Endothelial cell of umbilical vein (primary cell): ENCODE measurements around the gene TOP2A. TPM values are rescaled to one million over a fixed set of nuclear protein-coding genes. Genes with fewer than 3 reads are reported as not detected.

ENCODE experiments used
- BruUV-seq: library from RNA; stranded (reverse); fragments of 400-500 nt; replicated peaks from 2 replicates; lab custom pipeline; 2021; lab: Mats Ljungman, UMichigan
- CTCF ChIA-PET: fragments of 300-600, 350-600 bp; sonication (Branson Sonifier 250); formaldehyde crosslinking; loops from one replicate; lab custom pipeline; 2021; ENCODE audit warnings: antibody characterized with exemption, inconsistent platforms; lab: Charles Lee
- POLR2A ChIA-PET: fragments of 300-600, 350-600 bp; sonication (Branson Sonifier 250); formaldehyde crosslinking; loops from one replicate; lab custom pipeline; 2021; ENCODE audit warnings: antibody characterized with exemption, inconsistent platforms; lab: Charles Lee
- DNase-seq: peaks from one replicate; pipeline ENCODE4 v3.0.0-alpha.2; 2011; ENCODE audit warnings: low read depth, low spot score
- FAIRE-seq: peaks from 2 replicates; lab custom pipeline; 2011; peaks lifted over from hg19 to GRCh38; lab: Jason Lieb, UNC
- H2AFZ ChIP-seq: 2 replicates; pipeline ENCODE4 v1.6.0; 2012; ENCODE audit warnings: low read depth, low read length, control low read depth, inconsistent platforms
- H3K27ac ChIP-seq: 2 replicates; pipeline ENCODE4 v1.5.1; 2011; ENCODE audit warnings: low read depth, mild to moderate bottlenecking, control low read depth, low read length, moderate library complexity; ENCODE audit not compliant: insufficient read depth
- H3K27me3 ChIP-seq, 2 experiments: 2 replicates each; pipeline versions ENCODE4 v1.6.0 to v1.6.1; 2011; ENCODE audit warnings: low read length in 2 of 2, mixed read lengths in 1 of 2; ENCODE audit not compliant: control insufficient read depth in 2 of 2, insufficient read depth in 2 of 2
- H3K36me3 ChIP-seq, 2 experiments: 2 replicates in 1 of 2; 3 replicates in 1 of 2; pipeline ENCODE4 v1.5.1; 2011; ENCODE audit warnings: low read length in 2 of 2, mild to moderate bottlenecking in 1 of 2, moderate library complexity in 1 of 2; ENCODE audit not compliant: control insufficient read depth in 2 of 2, insufficient read depth in 2 of 2; ENCODE audit errors: extremely low read depth in 1 of 2
- H3K4me1 ChIP-seq: 3 replicates; pipeline ENCODE4 v1.5.1; 2011; ENCODE audit warnings: mild to moderate bottlenecking, low read length; ENCODE audit not compliant: control insufficient read depth, insufficient read depth; ENCODE audit errors: extremely low read depth
- H3K4me2 ChIP-seq: 2 replicates; pipeline ENCODE4 v1.6.1; 2011; ENCODE audit warnings: low read length, control low read depth, mixed read lengths; ENCODE audit not compliant: insufficient read depth
- H3K4me3 ChIP-seq, 3 experiments: fragments of 200-600 bp in 1 of 3; sonication (generic), shearing (Covaris generic) in 1 of 3; replicated peaks in 1 of 3; 2 replicates each; pipeline ENCODE4 v1.5.1; 2011 to 2016; ENCODE audit warnings: control low read depth in 3 of 3, low read length in 3 of 3, mild to moderate bottlenecking in 2 of 3, inconsistent platforms in 1 of 3, low read depth in 1 of 3, moderate library complexity in 1 of 3; ENCODE audit not compliant: insufficient read depth in 1 of 3
- H3K79me2 ChIP-seq: 2 replicates; pipeline ENCODE4 v1.6.0; 2012; ENCODE audit warnings: low read length, inconsistent platforms; ENCODE audit not compliant: control insufficient read depth, insufficient read depth
- H3K9ac ChIP-seq: replicated peaks from 2 replicates; pipeline ENCODE3; 2011; ENCODE audit warnings: low read length, control low read depth; ENCODE audit not compliant: insufficient read depth; ENCODE audit errors: extremely low read depth
- H3K9me1 ChIP-seq: replicated peaks from 3 replicates; pipeline ENCODE4 v1.6.0; 2011; ENCODE audit warnings: mild to moderate bottlenecking, low read length; ENCODE audit not compliant: control insufficient read depth, insufficient read depth; ENCODE audit errors: extremely low read depth
- H3K9me3 ChIP-seq: replicated peaks from 2 replicates; pipeline ENCODE4 v1.5.1; 2012; ENCODE audit warnings: low read length, inconsistent platforms; ENCODE audit not compliant: control insufficient read depth, insufficient read depth
- H4K20me1 ChIP-seq: replicated peaks from 2 replicates; pipeline ENCODE3; 2011; ENCODE audit warnings: mild to moderate bottlenecking, low read length; ENCODE audit not compliant: control insufficient read depth, insufficient read depth; ENCODE audit errors: extremely low read depth
- CTCF ChIP-seq, 2 donors: IDR thresholded peaks; 1 replicate in 1 of 2; 2 replicates in 1 of 2; pipeline ENCODE4 v1.5.1; 2011; ENCODE audit warnings: low read length in 2 of 2, mild to moderate bottlenecking in 2 of 2, moderate library complexity in 2 of 2, control low read depth in 1 of 2, inconsistent platforms in 1 of 2, low read depth in 1 of 2; ENCODE audit not compliant: insufficient read depth in 1 of 2; ENCODE audit errors: extremely low read depth in 1 of 2
- EZH2 ChIP-seq: IDR thresholded peaks from 2 replicates; pipeline ENCODE4 v1.6.1; 2012; ENCODE audit warnings: borderline replicate concordance, low read depth, mild to moderate bottlenecking, moderate library complexity, low read length, inconsistent platforms; ENCODE audit not compliant: severe bottlenecking
- FOS ChIP-seq: IDR thresholded peaks from 2 replicates; pipeline ENCODE4 v1.6.1; 2011; ENCODE audit warnings: mild to moderate bottlenecking, low read length, moderate library complexity, borderline replicate concordance; ENCODE audit not compliant: insufficient read depth
- GATA2 ChIP-seq: IDR thresholded peaks from 2 replicates; pipeline ENCODE4 v1.7.0; 2011; ENCODE audit warnings: low read depth, mild to moderate bottlenecking, moderate library complexity, mixed read lengths, low read length; ENCODE audit not compliant: insufficient read length, insufficient read depth
- JUN ChIP-seq: IDR thresholded peaks from 2 replicates; pipeline ENCODE4 v1.6.1; 2011; ENCODE audit warnings: borderline replicate concordance, low read depth; ENCODE audit not compliant: insufficient read length, insufficient read depth
- MYC ChIP-seq: IDR thresholded peaks from one replicate; pipeline ENCODE4 v1.6.1; 2011; ENCODE audit warnings: mild to moderate bottlenecking, low read depth, low read length
- POLR2A ChIP-seq: IDR thresholded peaks from 2 replicates; pipeline ENCODE4 v1.6.1; 2012; ENCODE audit warnings: low read depth, mild to moderate bottlenecking, control low read depth, low read length
- POLR2AphosphoS5 ChIP-seq: IDR thresholded peaks from 2 replicates; pipeline ENCODE4 v1.6.1; 2012; ENCODE audit warnings: low read depth, mild to moderate bottlenecking, control low read depth, low read length, moderate library complexity; ENCODE audit not compliant: insufficient read depth
- dilution Hi-C: fragments of 300-500 bp; cut with MboI; formaldehyde crosslinking; loops from one replicate; pipeline ENCODE4 v1.15.0; 2019; ENCODE audit warnings: low sequenced_read_pairs; ENCODE audit not compliant: extremely low pct_ligation_motif_present
- intact Hi-C: fragments of 100-400 bp; cut with micrococcal nuclease; formaldehyde crosslinking; loops from one replicate; pipeline ENCODE4 v1.10.0; 2022
- polyA plus RNA-seq, 4 experiments: library from polyadenylated mRNA; depleted of rRNA in 3 of 4; stranded (reverse) in 3 of 4; unstranded in 1 of 4; fragments of >200 nt; gene quantifications; 2 replicates each; pipeline versions ENCODE4 v1.2.1 to v1.2.3, GENCODE V29; 2011 to 2012; ENCODE audit warnings: missing spikeins in 1 of 4
- total RNA-seq: library from RNA; stranded (reverse); gene quantifications from 2 replicates; pipeline ENCODE4 v1.2.3, GENCODE V29; 2021
- TF ChIP-seq, protein P1 (sequence below): IDR thresholded peaks from 2 replicates; pipeline ENCODE4 v1.6.1; 2011; ENCODE audit not compliant: insufficient read depth, insufficient read length

The TOP2A gene
- total and polyA plus RNA-seq, 2 donors (not counting 3 experiments of a cell fraction or from before 2014, with no cell fraction given): 31.3 to 160 TPM

DNA sequence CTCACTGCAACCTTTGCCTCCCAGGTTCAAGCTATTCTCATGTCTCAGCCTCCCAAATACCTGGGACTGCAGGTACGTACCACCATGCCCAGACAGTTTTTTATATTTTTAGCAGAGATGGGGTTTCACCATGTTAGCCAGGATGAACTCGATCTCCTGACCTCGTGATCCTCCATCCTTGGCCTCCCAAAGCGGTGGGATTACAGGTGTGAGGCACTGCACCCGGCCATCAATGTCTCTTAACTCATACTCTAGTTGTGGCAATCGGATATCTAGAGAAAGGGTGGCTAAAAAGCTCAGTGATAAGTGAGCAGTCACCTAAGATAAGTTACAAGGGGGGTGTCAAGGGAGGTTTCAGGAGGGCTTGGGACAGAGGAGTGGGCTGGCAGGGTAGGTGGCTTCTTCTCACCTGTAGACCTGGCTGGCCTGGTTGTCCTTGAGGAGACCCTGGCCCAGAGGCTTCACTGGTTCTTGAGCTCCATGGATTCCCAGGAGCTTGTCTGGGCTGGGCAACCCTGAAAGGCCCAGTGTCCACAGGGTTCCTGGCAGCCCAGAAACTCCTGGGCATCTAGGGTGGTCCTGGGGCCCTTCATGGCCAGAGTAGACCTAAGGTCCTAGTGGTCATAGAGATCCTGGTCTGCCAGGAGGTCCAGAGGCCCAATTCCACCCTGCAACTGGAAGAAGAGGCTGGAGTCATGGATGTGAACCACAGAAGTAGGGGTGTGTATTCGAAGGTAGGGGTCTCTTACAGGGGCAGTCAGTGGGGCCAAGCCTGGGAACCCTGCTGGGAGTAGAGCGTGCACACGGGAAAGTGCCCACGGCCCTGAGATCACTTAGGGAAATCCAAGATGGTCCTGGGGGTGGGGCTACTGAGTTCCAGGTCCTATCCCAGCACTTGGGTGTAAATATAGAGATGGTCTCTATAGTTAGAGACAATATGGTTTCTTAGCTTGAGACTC is 12.9 kb upstream of the TOP2A start:
- Histone ChIP-seq H3K9me1 (no peaks in the 10 kb centered on the region), H3K4me2 (no peak overlapping the region), H4K20me1 (no peaks in the 10 kb centered on the region), H3K4me3 (no peak overlapping the region), H3K27ac (no peak overlapping the region), H3K79me2 (no peaks in the 10 kb centered on the region), H3K9me3 (no peaks in the 10 kb centered on the region), H3K9ac (no peak overlapping the region), H3K27me3 (peaks cover 0 to 2% of the 10 kb centered on the region in 2 experiments), H3K36me3 (no peaks in the 10 kb centered on the region), H3K4me1 (no peaks in the 10 kb centered on the region), H2AFZ (no peak overlapping the region)
- dilution Hi-C loops: no loop called here
- FAIRE-seq (no peak), DNase-seq (no peak)
- ChIA-PET POLR2A (no interaction called here), CTCF (interaction anchor here (0.8 to 2.4 kb wide), 6 partner anchors 13 to 103 kb away, joined by 3 to 14 read pairs (median 5); partner anchors contain the start of gene TOP2A)
- intact Hi-C loops: no loop called here
- TF ChIP-seq, protein P1, sequence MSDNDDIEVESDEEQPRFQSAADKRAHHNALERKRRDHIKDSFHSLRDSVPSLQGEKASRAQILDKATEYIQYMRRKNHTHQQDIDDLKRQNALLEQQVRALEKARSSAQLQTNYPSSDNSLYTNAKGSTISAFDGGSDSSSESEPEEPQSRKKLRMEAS: no peak
- TF ChIP-seq CTCF (IDR thresholded peaks at IDR 0.05; ENCODE audit: extremely low read depth in 1 of 2, insufficient read depth in 1 of 2, low read depth in 1 of 2, low read length in 2 of 2) (no peak), POLR2AphosphoS5 (no peak), POLR2A (no peak), EZH2 (no peak), JUN (no peak), MYC (no peak), FOS (no peak), GATA2 (no peak)
- no TSS peak for BruUV-seq
